ENCODE data around the gene ADAMTS2. TPM values are rescaled to one million over a fixed set of nuclear protein-coding genes. Genes with fewer than 3 reads are reported as not detected.

Gene ADAMTS2
- total RNA-seq, 1 experiment from 2014 or later, result not detected

DNA sequence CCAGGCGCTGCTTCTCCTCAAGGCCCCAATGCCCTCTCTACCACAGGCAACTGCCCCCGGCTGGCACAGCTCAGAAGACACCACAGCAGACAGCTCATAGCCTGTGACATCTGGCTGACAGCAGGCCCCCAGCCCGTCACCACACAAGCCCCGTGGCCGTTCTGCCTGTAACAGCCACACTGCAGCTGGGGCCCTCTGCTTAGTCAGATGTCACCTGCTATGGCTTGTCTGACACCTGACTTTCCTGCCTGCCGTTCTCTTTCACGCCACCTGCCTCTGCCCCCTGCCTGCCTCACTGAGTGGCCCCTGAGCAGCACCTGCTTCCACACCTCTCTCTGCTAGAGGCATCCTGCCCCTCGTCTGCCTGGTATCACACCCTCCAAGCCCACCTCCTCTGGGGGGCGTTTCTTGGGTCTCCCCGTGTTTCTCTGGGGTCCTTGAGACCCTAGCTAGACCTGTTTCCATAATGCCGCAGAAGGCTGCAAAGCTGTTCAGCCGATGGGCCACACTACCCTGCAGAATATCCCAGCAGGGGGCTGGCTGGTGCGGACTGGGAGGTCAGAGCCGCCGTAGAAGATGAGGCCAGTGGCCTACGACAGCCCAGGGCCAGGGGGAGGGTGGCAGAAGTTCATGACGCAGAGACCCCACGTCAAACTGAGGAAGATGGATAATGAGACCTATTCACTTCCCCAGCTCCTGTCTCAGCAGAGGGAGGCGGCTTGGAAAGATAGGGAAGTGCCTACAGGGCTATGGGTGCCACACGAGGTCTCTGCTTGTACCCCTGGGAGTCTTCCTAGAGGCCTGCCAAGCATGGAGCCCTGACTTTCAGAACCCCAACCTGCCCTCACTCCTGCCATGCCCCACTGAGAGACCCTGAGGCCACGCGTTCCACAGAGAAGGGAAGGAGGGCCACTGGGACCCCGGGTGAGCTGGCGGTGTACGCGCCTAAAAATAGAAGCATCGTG lies 190.0 kb downstream of the ADAMTS2 start:
- no peak overlapping the region for H3K4me3 ChIP-seq (ENCODE audit: low read length)
- TF ChIP-seq EZH2 (IDR thresholded peaks at IDR 0.05; ENCODE audit: low read length, unreplicated experiment) (no peak), EZH2phosphoT487 (IDR thresholded peaks at IDR 0.05; ENCODE audit: borderline replicate concordance, low read length) (no peak)
- TF ChIP-seq, protein P1, sequence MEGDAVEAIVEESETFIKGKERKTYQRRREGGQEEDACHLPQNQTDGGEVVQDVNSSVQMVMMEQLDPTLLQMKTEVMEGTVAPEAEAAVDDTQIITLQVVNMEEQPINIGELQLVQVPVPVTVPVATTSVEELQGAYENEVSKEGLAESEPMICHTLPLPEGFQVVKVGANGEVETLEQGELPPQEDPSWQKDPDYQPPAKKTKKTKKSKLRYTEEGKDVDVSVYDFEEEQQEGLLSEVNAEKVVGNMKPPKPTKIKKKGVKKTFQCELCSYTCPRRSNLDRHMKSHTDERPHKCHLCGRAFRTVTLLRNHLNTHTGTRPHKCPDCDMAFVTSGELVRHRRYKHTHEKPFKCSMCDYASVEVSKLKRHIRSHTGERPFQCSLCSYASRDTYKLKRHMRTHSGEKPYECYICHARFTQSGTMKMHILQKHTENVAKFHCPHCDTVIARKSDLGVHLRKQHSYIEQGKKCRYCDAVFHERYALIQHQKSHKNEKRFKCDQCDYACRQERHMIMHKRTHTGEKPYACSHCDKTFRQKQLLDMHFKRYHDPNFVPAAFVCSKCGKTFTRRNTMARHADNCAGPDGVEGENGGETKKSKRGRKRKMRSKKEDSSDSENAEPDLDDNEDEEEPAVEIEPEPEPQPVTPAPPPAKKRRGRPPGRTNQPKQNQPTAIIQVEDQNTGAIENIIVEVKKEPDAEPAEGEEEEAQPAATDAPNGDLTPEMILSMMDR (conservative IDR thresholded peaks at IDR 0.05; ENCODE audit: low read depth, low read length), result no peak
- CTCF ChIA-PET, result no interaction called here

DNA sequence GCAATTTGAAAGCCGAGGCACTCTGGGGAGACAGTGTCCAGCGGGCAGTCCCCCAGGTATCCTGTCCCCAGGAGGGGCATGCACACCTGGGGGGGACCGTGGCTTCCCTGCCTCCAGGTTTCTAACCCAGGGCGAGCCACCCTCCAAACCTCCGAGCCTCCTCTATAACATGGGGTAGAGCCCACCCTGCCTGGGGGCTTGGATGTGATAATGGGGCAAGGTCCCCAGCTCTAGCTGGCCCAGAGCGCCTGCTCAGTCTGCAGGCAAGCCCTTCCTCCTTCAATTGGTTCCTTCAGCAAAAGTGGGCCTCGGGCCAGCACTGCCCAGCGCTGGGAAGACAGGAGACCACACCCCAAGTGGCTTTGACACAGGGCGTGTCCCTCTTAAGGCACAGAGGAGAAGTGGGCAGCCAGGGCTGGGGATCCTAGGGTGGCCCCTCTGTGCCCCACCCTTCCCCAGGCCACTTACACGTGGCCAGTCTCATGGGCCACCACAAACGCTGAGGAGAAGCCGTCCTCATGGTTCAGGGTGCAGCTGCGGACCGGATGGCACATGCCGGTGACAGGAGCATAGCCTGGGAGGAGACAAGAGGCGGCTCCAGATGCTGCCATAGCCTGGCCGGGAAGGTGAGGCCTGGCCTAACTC lies 190.8 kb downstream of the ADAMTS2 start:
- Histone ChIP-seq H3K4me1 (ENCODE audit: insufficient read depth, low read length) (no peaks in the 10 kb centered on the region), H3K9me3 (ENCODE audit: low read length) (no peaks in the 10 kb centered on the region), H3F3A (ENCODE audit: low read length, unreplicated experiment) (no peaks in the 10 kb centered on the region), H3K79me2 (ENCODE audit: low read length) (no peaks in the 10 kb centered on the region), H3K4me2 (ENCODE audit: low read length) (no peak overlapping the region), H3K27ac (ENCODE audit: low read length) (no peak overlapping the region), H3K4me3 (ENCODE audit: low read length) (no peak overlapping the region), H4K20me1 (ENCODE audit: low read length) (no peaks in the 10 kb centered on the region), H3K27me3 (ENCODE audit: low read length) (no peaks in the 10 kb centered on the region; the same call in 1 of the 2 replicates), H2AFZ (ENCODE audit: low read length) (no peak overlapping the region), H3K36me3 (ENCODE audit: low read depth, low read length) (no peaks in the 10 kb centered on the region), H3K9ac (ENCODE audit: low read length) (no peak overlapping the region), H3K9me2 (replicated peaks; ENCODE audit: low read length) (no peaks in the 10 kb centered on the region)
- intact Hi-C loops (cut with micrococcal nuclease), result no loop called here
- DNase-seq (no peak), ATAC-seq (no peak)
- BruUV-seq (replicated peaks), result no TSS peak
- TF ChIP-seq, protein P1 (conservative IDR thresholded peaks at IDR 0.05; ENCODE audit: low read depth, low read length), result no peak
- no peak for TF ChIP-seq EZH2phosphoT487 (IDR thresholded peaks at IDR 0.05; ENCODE audit: borderline replicate concordance, low read length)
- no peak for TF ChIP-seq EZH2 (IDR thresholded peaks at IDR 0.05; ENCODE audit: low read length, unreplicated experiment)
- ChIA-PET CTCF (no interaction called here), POLR2A (ENCODE audit: unreplicated experiment) (no interaction called here)

More for the DNA sequence above, 190.0 kb downstream of the ADAMTS2 start:
- intact Hi-C loops (cut with micrococcal nuclease), result no loop called here
- no peak overlapping the region for H3K27ac ChIP-seq (ENCODE audit: low read length)
- no peaks in the 10 kb centered on the region for H3K4me1 ChIP-seq (ENCODE audit: insufficient read depth, low read length)
- H3K79me2 ChIP-seq (ENCODE audit: low read length), result no peaks in the 10 kb centered on the region
- H3F3A ChIP-seq (ENCODE audit: low read length, unreplicated experiment), result no peaks in the 10 kb centered on the region
- H4K20me1 ChIP-seq (ENCODE audit: low read length), result no peaks in the 10 kb centered on the region
- no TSS peak for BruUV-seq (replicated peaks)
- no peak for DNase-seq
- H3K27me3 ChIP-seq (ENCODE audit: low read length), result no peaks in the 10 kb centered on the region; the same call in 1 of the 2 replicates
- ATAC-seq, result no peak
- POLR2A ChIA-PET (ENCODE audit: unreplicated experiment), result no interaction called here
- H3K36me3 ChIP-seq (ENCODE audit: low read depth, low read length), result no peaks in the 10 kb centered on the region
- H3K9me3 ChIP-seq (ENCODE audit: low read length), result no peaks in the 10 kb centered on the region
- no peaks in the 10 kb centered on the region for H3K9me2 ChIP-seq (replicated peaks; ENCODE audit: low read length)
- no peak overlapping the region for H3K9ac ChIP-seq (ENCODE audit: low read length)
- H2AFZ ChIP-seq (ENCODE audit: low read length), result no peak overlapping the region
- no peak overlapping the region for H3K4me2 ChIP-seq (ENCODE audit: low read length)
